HCT116 (cell line): ENCODE results near the gene GALNT17. TPM values are rescaled to one million over a fixed set of nuclear protein-coding genes. Genes with fewer than 3 reads are reported as not detected.

Source experiments
- ATAC-seq: fragments of 200-7000 bp; cut with Tn5 transposase; 2 replicates; pipeline ENCODE4 v1.9.1; 2020; ENCODE audit warnings: mild to moderate bottlenecking, moderate library complexity
- BruUV-seq: library from RNA; stranded (reverse); fragments of 400-500 nt; replicated peaks from 2 replicates; lab custom pipeline; 2021; lab: Mats Ljungman, UMichigan
- CTCF ChIA-PET: fragments of 300-600 bp; sonication (Branson Sonifier 250); formaldehyde crosslinking; loops from one replicate; lab custom pipeline; 2021; ENCODE audit warnings: antibody characterized with exemption; lab: Charles Lee
- POLR2A ChIA-PET: fragments of 300-600, 350-600 bp; sonication (Branson Sonifier 250); formaldehyde crosslinking; loops from one replicate; lab custom pipeline; 2021; ENCODE audit warnings: antibody characterized with exemption; lab: Charles Lee
- RAD21 ChIA-PET, 2 experiments: fragments of 300-600 bp; sonication (Branson Sonifier 250); formaldehyde crosslinking; loops; one replicate each; lab custom pipeline; 2023; ENCODE audit warnings: low total read pairs in 2 of 2; ENCODE audit not compliant: uncharacterized antibody in 2 of 2, unreplicated experiment in 2 of 2, low non-redundant PET in 1 of 2; lab: Charles Lee
- DNase-seq: peaks from one replicate; pipeline ENCODE4 v3.0.0-alpha.2; 2010; ENCODE audit warnings: low read depth, low spot score
- H2AFZ ChIP-seq: fragments of 200-600 bp; shearing (Covaris generic), sonication (generic); 2 replicates; pipeline ENCODE4 v1.6.1; 2017; ENCODE audit warnings: low read depth, mixed run types, mixed read lengths, antibody characterized with exemption, low read length; ENCODE audit not compliant: poor library complexity, severe bottlenecking
- H3K27ac ChIP-seq: 2 replicates; pipeline ENCODE4 v1.5.1; 2012; ENCODE audit warnings: low read depth, low read length
- H3K27me3 ChIP-seq: fragments of 200-600 bp; sonication (generic); 2 replicates; pipeline ENCODE4 v1.6.1; 2016; ENCODE audit warnings: mixed run types, low read length, mixed read lengths; ENCODE audit not compliant: insufficient read depth
- H3K36me3 ChIP-seq, 2 experiments: fragments of 200-500 bp in 1 of 2; fragments of 200-600 bp in 1 of 2; sonication (Bioruptor generic) in 1 of 2; sonication (generic) in 1 of 2; 2 replicates each; pipeline versions ENCODE4 v1.5.1 to v1.6.1; 2014 to 2016; ENCODE audit warnings: low read length in 2 of 2, inconsistent platforms in 1 of 2, mixed read lengths in 1 of 2, mixed run types in 1 of 2; ENCODE audit not compliant: insufficient read depth in 2 of 2, control insufficient read depth in 1 of 2
- H3K4me1 ChIP-seq, 2 experiments: fragments of 200-600 bp in 1 of 2; sonication (generic) in 1 of 2; 2 replicates each; pipeline versions ENCODE4 v1.5.1 to v1.6.1; 2012 to 2017; ENCODE audit warnings: low read length in 2 of 2, inconsistent platforms in 1 of 2, mild to moderate bottlenecking in 1 of 2, mixed read lengths in 1 of 2, mixed run types in 1 of 2, moderate library complexity in 1 of 2; ENCODE audit not compliant: insufficient read depth in 2 of 2, control insufficient read depth in 1 of 2
- H3K4me2 ChIP-seq: fragments of 200-600 bp; sonication (generic); 2 replicates; pipeline ENCODE4 v1.6.1; 2017; ENCODE audit warnings: mixed run types, low read length, mixed read lengths
- H3K4me3 ChIP-seq, 2 experiments: fragments of 200-600 bp in 1 of 2; sonication (generic) in 1 of 2; replicated peaks in 1 of 2; 2 replicates each; pipeline ENCODE4 v1.5.1; 2011 to 2016; ENCODE audit warnings: low read length in 2 of 2, control low read depth in 1 of 2, low read depth in 1 of 2, mild to moderate bottlenecking in 1 of 2, mixed read lengths in 1 of 2, mixed run types in 1 of 2
- H3K79me2 ChIP-seq: fragments of 200-600 bp; sonication (generic); 2 replicates; pipeline ENCODE4 v1.6.1; 2017; ENCODE audit warnings: mild to moderate bottlenecking, mixed run types, low read length, moderate library complexity, mixed read lengths; ENCODE audit not compliant: insufficient read depth
- H3K9ac ChIP-seq: fragments of 200-600 bp; sonication (generic); 2 replicates; pipeline ENCODE4 v1.6.1; 2016; ENCODE audit warnings: low read length, mixed read lengths
- H3K9me2 ChIP-seq: fragments of 200-600 bp; sonication (generic), shearing (Covaris generic); 2 replicates; pipeline ENCODE4 v1.6.1; 2017; ENCODE audit warnings: mixed run types, mild to moderate bottlenecking, moderate library complexity; ENCODE audit not compliant: insufficient read depth
- H3K9me3 ChIP-seq, 2 experiments: fragments of 200-500 bp in 1 of 2; fragments of 200-600 bp in 1 of 2; sonication (Bioruptor generic) in 1 of 2; sonication (generic) in 1 of 2; 2 replicates each; pipeline ENCODE4 v1.6.1; 2014 to 2017; ENCODE audit warnings: low read length in 2 of 2, mixed read lengths in 2 of 2, inconsistent platforms in 1 of 2, low read depth in 1 of 2, mild to moderate bottlenecking in 1 of 2, mixed run types in 1 of 2, moderate library complexity in 1 of 2; ENCODE audit not compliant: control insufficient read depth in 1 of 2, insufficient read depth in 1 of 2
- H4K20me1 ChIP-seq: fragments of 200-600 bp; sonication (generic), shearing (Covaris generic); 2 replicates; pipeline ENCODE4 v1.6.1; 2017; ENCODE audit warnings: mixed run types, mild to moderate bottlenecking, moderate library complexity; ENCODE audit not compliant: insufficient read depth
- CEBPB ChIP-seq: IDR thresholded peaks from 2 replicates; pipeline ENCODE4 v1.6.1; 2012; ENCODE audit warnings: low read depth
- EGR1 ChIP-seq: IDR thresholded peaks from 2 replicates; pipeline ENCODE4 v1.6.1; 2012; ENCODE audit warnings: low read depth
- ELF1 ChIP-seq: IDR thresholded peaks from 2 replicates; pipeline ENCODE4 v1.6.1; 2012; ENCODE audit warnings: low read depth, borderline replicate concordance
- EZH2phosphoT487 ChIP-seq: fragments of 200-600 bp; IDR thresholded peaks from 2 replicates; pipeline ENCODE4 v1.6.1; 2018; ENCODE audit warnings: antibody characterized with exemption, borderline replicate concordance
- FOSL1 ChIP-seq: IDR thresholded peaks from 2 replicates; pipeline ENCODE4 v1.6.1; 2012; ENCODE audit warnings: low read depth
- JUND ChIP-seq: IDR thresholded peaks from 2 replicates; pipeline ENCODE4 v1.6.1; 2012
- MAX ChIP-seq: IDR thresholded peaks from 2 replicates; pipeline ENCODE4 v1.6.1; 2012
- POLR2A ChIP-seq: IDR thresholded peaks from 2 replicates; pipeline ENCODE4 v1.7.0; 2011; ENCODE audit warnings: borderline replicate concordance; ENCODE audit not compliant: insufficient read depth, insufficient read length; ENCODE audit errors: extremely low read depth
- POLR2AphosphoS5 ChIP-seq: IDR thresholded peaks from 2 replicates; pipeline ENCODE4 v1.6.1; 2011; ENCODE audit warnings: mild to moderate bottlenecking, low read depth, low read length, moderate library complexity
- RAD21 ChIP-seq: IDR thresholded peaks from 2 replicates; pipeline ENCODE4 v1.6.1; 2012; ENCODE audit warnings: low read depth, mild to moderate bottlenecking
- REST ChIP-seq: IDR thresholded peaks from 2 replicates; pipeline ENCODE4 v1.6.1; 2012; ENCODE audit warnings: low read depth
- SIN3A ChIP-seq: IDR thresholded peaks from 2 replicates; pipeline ENCODE4 v1.6.1; 2012; ENCODE audit warnings: low read depth
- SP1 ChIP-seq: IDR thresholded peaks from 2 replicates; pipeline ENCODE4 v1.6.1; 2012; ENCODE audit warnings: low read depth
- SRF ChIP-seq: IDR thresholded peaks from 2 replicates; pipeline ENCODE4 v1.6.1; 2012; ENCODE audit warnings: low read depth
- ZBTB33 ChIP-seq: IDR thresholded peaks from 2 replicates; pipeline ENCODE4 v1.6.1; 2011; ENCODE audit warnings: mild to moderate bottlenecking, low read length, moderate library complexity; ENCODE audit not compliant: insufficient replicate concordance; ENCODE audit errors: extremely low read depth
- ZNF274 ChIP-seq: fragments of 200-500 bp; sonication (Bioruptor generic); IDR thresholded peaks from 2 replicates; pipeline ENCODE4 v1.6.1; 2014; ENCODE audit warnings: mild to moderate bottlenecking, low read depth, low read length, inconsistent platforms
- intact Hi-C: fragments of 100-400 bp; cut with micrococcal nuclease; formaldehyde crosslinking; loops from 2 replicates; pipeline ENCODE4 v1.10.0; 2022
- total RNA-seq: library from RNA; stranded (reverse); gene quantifications from one replicate; pipeline ENCODE4 v1.2.1, GENCODE V29; 2021; ENCODE audit not compliant: unreplicated experiment

The GALNT17 gene
- total RNA-seq, 1 experiment from 2014 or later: not detected

GRCh38 chr7:71095266-71095860 is 36.6 kb upstream of the GALNT17 start:
- H3K4me1 ChIP-seq: no peaks in the 10 kb centered on the region
- ChIA-PET POLR2A (no interaction called here), CTCF (no interaction called here), RAD21 (no interaction called here)
- H3K9ac ChIP-seq: no peak overlapping the region
- H3K36me3 ChIP-seq: no peaks in the 10 kb centered on the region
- BruUV-seq: no TSS peak
- H3K27me3 ChIP-seq: no peaks in the 10 kb centered on the region
- intact Hi-C loops: no loop called here
- DNase-seq: no peak
- TF ChIP-seq POLR2AphosphoS5 (no peak), ELF1 (no peak), SP1 (no peak), EZH2phosphoT487 (no peak), EGR1 (no peak)
- no peak overlapping the region for H3K27ac ChIP-seq
- no peaks in the 10 kb centered on the region for H3K79me2 ChIP-seq
- H3K9me3 ChIP-seq: peaks cover 0 to 32% of the 10 kb centered on the region in 2 experiments; a peak in 2 of 4 replicates
- no peak overlapping the region for H3K4me2 ChIP-seq
- no peak overlapping the region for H2AFZ ChIP-seq
- no peaks in the 10 kb centered on the region for H3K9me2 ChIP-seq
- H4K20me1 ChIP-seq: no peaks in the 10 kb centered on the region
- no peak overlapping the region for H3K4me3 ChIP-seq
- no peak for ATAC-seq

- Histone ChIP-seq H3K27ac (no peak overlapping the region), H3K9me2 (no peaks in the 10 kb centered on the region), H4K20me1 (no peaks in the 10 kb centered on the region), H3K9me3 (peaks cover 0 to 28% of the 10 kb centered on the region in 2 experiments; a peak in 2 of 4 replicates), H3K4me2 (no peak overlapping the region), H3K9ac (no peak overlapping the region), H2AFZ (no peak overlapping the region), H3K4me3 (no peak overlapping the region), H3K36me3 (no peaks in the 10 kb centered on the region), H3K4me1 (no peaks in the 10 kb centered on the region), H3K79me2 (no peaks in the 10 kb centered on the region), H3K27me3 (no peaks in the 10 kb centered on the region)
- CTCF ChIA-PET: no interaction called here
- DNase-seq (no peak), ATAC-seq (no peak)
- intact Hi-C loops: no loop called here
- POLR2A ChIA-PET: no interaction called here
- RAD21 ChIA-PET: no interaction called here
- BruUV-seq: no TSS peak
- TF ChIP-seq RAD21 (no peak), JUND (no peak), POLR2A (no peak), ELF1 (no peak), FOSL1 (no peak), REST (no peak), ZBTB33 (no peak), EZH2phosphoT487 (no peak), SIN3A (no peak), CEBPB (no peak), MAX (no peak), POLR2AphosphoS5 (no peak), ZNF274 (no peak), SP1 (no peak), SRF (no peak)
Measured at GRCh38 chr7:71096351-71096750, 35.6 kb upstream of the GALNT17 start.
